G401.6 (cell line): ENCODE measurements around the gene GIMAP4.
"Not testable (repeated sequence)": the region's sequence is repeated elsewhere in the genome, so short reads cannot be mapped to it uniquely, and the experiment has no call there.

Experiments used
- FAIRE-seq: peaks from 2 replicates; lab custom pipeline; 2012; peaks lifted over from hg19 to GRCh38; lab: Jason Lieb, UNC

Gene GIMAP4

DNA sequence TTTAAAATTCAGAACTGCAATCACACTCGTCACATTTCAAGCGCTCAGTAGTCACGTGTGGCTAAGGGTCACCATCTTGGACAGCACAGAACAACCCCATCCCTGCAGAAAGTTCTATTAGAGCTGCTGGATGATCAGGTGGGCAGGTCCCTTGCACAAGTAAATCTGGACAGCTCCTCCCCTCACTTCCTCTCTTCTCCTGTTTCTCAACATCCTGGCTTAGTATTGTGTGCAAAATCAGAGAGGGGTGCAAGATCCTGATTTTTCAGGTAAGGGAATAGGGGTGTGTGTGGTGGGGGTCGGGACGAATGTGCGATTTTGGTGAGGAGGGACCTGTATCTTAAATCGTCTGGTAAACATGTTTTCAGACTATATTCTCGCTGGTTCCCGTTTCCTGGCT lies at the start of gene GIMAP4:
TSS of gene GIMAP4 (plus strand) at position 222 of the 400 bp plus-strand sequence. CDS start 2,512 bp downstream, outside the sequence.
- FAIRE-seq: no peak

DNA sequence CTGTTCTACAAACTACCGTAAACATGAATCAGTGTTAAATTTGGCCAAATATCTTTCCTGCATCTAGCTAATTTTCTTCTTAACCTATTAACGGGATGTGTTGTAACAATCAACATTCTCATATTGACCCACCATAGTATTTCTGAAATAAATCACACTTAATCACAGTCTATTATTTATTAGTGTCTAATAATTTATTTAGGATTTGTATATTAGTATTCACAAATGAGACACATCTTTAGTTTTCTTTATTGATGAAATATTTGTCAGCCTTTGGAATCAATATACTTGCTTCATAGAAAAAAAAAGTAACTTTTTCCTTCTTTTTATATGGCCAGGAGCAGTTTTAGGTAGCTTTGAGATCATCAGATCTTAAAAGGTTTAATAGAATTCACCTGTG lies 47.9 kb upstream of the GIMAP4 start:
- no peak for FAIRE-seq

DNA sequence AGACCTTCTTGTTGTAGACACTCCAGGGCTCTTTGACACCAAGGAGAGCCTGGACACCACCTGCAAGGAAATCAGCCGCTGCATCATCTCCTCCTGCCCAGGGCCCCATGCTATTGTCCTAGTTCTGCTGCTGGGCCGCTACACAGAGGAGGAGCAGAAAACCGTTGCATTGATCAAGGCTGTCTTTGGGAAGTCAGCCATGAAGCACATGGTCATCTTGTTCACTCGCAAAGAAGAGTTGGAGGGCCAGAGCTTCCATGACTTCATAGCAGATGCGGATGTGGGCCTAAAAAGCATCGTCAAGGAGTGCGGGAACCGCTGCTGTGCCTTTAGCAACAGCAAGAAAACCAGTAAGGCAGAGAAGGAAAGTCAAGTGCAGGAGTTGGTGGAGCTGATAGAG lies 47.0 kb upstream of the GIMAP4 start:
- FAIRE-seq: no peak

DNA sequence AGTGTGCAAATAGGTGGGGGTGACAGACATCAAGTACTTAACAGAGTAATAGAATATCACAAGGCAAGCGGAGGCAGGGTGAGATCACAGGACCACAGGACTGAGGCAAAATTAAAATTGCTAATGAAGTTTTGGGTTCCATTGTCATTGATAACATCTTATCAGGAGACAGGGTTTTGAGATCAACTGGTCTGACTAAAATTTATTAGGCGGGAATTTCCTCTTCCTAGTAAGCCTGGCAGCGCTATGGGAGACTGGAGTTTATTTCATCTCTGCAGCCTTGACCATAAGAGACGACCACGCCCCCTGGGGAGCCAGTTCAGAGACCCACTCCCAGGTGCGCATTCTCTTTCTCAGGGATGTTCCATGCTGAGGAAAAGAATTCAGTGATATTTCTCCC lies 44.3 kb upstream of the GIMAP4 start:
- not testable (repeated sequence) for FAIRE-seq

DNA sequence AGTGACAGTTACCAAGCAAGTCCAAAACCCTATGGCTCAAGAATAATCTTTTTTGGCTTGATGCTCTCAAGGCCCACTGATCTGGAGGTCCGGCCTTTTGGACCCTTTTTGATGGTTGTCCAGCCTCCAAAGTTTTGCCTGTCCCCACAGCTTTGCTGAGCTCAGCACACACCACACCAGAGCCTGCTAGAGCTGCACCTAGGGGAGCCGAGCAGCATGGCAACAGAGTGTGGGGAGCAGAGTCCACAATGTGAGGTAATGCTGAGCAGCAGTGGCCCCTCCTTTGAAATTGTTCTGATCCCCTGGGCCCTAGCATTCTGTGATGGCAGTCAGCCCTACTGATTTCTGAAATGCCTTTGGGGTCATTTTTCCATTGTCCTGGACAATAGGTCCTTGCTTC lies 43.2 kb upstream of the GIMAP4 start:
- no peak for FAIRE-seq

DNA sequence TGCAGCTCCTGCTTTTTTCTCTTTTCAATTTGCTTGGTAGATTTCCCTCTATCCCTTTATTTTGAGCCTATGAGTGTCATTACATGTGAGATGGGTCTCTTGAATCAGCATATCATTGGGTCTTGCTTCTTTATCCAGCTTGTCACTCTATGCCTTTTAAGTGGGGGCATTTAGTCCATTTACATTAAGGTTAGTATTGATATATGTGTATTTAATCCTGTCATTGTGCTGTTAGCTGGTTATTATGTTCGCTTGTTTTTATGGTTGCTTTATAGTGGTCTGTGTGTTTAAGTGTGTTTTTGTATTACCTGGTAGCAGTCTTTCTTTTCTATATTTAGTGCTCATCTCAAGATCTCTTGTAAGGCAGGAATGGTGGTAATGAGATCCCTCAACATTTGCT lies 35.5 kb upstream of the GIMAP4 start:
- FAIRE-seq: no peak

DNA sequence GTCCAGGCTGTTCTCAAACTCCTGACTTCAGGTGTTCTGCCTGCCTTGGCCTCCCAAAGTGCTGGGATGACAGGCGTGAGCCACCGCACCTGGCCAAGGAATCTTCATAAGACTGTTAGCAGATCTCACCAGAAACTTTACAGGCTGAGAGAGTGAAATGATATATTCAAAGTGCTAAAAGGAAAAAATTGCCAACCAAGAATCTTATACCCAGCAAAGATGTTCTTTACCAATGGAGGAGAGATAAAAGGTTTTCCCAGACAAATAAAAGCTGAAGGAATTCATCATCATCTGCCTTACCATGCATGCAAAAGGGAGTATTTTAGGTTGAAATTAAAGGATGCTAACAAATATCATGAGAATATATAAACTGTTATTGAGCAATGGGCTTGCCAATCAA lies 28.9 kb upstream of the GIMAP4 start:
- no peak for FAIRE-seq

DNA sequence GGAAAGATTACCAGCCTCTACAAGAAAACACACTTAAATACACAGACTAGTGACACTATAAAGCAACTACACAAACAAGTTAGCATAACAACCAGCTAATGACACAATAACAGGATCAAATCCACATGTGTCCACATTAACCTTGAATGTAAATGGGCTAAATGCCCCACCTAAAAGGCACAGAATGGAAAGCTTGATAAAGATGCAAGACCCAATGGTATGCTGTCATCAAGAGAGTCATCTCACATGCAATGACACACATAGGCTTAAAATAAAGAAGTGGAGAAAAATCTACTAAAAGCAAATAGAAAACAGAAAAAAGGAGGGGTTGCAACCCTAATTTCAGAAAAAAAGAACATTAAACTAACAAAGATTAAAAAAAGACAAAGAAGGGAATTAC lies 14.0 kb upstream of the GIMAP4 start:
- FAIRE-seq: no peak

DNA sequence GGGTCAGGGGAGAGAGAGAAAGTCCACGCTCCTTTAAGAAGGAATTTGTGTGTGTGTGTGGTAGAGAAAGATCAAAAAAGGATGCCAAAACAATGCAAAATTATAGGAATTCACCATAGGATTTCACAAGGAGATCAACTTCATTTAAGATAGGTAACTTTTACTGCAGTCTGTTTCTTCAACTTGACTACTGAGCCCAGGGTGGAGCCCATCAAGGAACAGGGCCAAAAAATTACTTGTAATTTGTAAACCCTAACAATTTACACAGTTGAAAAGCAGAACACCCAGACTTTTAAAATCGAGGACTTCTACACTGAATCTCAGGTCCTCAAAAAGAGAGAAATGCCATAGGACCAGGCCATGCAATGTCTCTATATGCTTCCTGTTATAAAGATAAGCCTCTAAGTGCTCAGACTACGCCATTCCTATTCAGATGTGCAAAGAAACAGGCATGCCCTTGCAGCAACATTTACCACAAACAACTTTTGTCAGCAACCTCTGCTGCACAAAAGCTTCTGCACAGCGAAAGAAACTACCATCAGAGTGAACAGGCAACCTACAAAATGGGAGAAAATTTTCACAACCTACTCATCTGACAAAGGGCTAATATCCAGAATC lies 10.6 kb upstream of the GIMAP4 start:
- FAIRE-seq: no peak

DNA sequence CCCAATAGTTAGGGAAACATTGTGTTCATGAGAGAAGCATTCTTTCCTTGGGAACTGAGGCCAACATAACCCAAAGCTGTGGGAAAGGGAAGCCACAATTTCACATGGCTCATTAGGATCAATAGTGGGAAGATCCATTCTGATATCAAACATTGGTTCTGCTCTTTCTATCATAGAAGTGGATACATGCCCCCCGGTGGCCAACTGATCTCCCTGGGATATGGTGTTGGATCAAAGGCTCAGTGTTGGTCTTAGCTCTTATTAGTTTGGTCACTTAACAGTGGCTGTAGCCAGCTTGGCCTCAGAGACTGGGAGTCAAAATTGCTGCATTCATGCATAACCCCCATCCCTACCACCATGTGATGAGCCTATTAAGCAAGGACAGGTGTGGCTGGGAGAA lies 6.7 kb upstream of the GIMAP4 start:
- FAIRE-seq: no peak

DNA sequence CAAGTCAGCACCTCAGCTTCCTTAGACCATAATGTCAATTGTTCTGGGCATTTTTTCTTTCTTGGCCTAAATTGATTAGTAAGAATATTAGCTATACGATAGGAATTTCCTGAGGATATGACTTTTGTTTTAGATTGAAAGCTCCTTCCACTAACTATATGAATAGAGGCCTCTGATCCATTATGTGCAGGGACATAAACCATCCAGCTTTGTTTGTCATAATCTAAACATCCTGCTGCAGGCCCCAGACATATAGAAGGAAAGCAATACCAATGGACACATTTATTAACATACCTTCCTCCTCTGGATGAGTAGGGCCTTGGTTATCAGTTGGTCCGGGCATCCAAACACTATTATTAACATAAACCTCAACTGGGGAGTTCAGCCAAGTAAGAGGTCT lies 4.3 kb upstream of the GIMAP4 start:
- no peak for FAIRE-seq

DNA sequence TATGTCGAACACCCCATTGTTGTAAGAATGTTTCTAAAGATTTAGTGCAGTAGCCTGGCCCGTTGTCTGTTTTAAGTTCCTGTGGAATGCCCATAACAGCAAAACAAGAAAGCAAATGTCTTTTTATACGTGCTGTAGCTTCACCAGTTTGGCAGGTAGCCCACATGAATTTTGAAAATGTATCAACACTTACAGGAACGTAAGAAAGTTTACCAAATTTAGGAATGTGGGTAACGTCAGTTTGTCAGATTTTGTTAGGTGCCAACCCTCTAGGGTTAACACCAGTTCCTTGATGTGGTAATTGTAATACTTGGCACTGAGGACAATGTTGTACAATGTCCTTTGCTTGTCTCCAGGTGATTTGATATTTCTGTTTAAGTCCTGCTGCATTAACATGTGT lies 3.2 kb upstream of the GIMAP4 start:
- FAIRE-seq: no peak

DNA sequence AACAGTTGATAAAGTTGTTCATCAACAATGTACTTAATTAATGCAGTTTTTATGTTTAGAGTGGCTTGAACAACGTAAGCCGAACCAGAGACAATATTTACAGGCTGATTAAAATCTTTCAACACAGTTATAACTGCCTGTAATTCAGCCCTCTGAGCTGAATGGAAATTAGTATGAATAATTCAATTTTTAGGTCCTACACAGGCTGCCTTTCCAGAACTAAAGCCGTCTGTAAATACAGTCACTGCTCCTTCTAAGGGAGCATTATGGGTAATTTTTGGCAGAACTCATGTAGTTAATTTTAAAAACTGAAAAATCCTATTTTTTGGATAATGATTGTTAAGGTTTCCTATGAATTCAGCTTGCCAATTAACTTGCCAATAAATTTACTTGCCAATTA lies 2.6 kb upstream of the GIMAP4 start:
- FAIRE-seq: no peak

DNA sequence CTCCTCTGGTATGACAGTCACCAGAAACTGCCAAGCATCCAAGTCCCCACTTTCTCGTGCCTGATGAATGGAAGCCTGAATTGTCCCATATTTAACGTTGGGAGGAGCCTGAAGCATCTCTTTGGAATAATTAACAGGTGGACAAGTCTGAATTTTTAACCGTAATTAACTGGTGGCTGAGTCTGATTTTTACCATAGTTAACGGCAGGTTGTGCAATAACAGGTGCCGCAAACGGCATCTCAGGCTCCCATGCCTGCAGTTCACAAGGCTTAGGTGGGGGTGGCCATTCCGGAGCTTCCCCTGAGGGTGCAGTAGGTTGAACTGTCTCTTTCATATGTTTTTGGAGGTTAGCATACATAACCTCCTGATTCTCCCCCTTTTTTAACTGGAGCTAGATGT lies 2.0 kb upstream of the GIMAP4 start:
- FAIRE-seq: no peak

DNA sequence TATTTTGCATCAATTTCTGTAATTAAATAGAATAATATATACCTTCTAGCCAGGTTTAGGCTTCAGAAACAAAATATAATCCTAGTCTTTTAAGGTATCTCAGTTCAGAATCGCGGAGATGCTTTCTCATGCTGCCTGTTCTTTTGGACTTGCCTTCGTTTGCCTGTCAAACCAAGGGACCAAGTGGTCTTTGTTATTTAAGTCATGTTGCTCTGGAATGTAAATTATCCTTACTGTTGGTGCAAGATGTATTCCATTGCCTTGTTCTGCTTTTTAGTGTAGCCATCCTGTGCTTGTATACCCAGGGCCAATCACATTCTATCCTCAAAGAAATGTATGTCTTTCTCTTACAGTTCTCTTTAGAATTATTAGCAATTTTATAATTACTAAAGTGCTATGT lies 1.1 kb upstream of the GIMAP4 start:
- no peak for FAIRE-seq

DNA sequence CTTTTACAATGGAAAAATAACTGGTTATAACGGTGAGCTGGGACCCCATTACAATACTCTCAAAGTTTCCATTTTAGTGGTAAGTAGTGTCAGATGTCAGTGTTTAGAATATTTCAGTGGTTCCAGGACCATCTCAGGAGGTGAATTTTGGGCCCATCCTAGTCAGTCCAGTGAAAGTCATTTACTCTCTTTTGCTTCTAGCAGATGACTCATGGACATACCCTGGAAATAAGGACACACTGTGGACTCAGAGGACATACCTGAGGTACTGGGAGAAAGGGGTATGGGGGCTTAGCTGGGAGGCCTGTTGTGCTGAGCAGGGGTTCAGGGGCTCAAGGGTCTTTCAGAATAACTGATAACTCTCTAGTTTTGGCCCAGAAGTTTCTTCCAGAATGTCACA lies 618 bp upstream of the GIMAP4 start:
- FAIRE-seq: no peak

DNA sequence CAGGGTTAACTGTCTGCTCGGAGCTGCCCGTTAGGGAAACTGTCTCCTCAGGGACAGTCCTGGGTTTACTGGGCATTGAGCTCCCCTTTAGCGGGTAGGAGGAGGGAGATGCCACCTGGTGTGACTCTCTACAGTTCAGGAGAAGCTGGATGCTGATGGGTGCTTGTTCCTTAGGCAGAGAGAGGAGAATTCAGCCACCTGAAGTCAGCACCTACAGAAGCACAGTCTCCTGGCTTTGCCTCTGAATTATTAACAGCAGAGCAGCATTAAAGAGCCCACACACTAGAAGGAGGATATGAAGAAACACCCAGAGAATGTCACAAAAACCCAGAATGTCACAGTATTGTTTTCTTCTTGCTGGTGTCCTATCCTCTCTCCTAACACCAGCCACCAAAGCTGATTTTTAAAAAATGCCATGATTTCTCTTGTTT lies 696 bp downstream of the GIMAP4 start:
- FAIRE-seq: no peak

DNA sequence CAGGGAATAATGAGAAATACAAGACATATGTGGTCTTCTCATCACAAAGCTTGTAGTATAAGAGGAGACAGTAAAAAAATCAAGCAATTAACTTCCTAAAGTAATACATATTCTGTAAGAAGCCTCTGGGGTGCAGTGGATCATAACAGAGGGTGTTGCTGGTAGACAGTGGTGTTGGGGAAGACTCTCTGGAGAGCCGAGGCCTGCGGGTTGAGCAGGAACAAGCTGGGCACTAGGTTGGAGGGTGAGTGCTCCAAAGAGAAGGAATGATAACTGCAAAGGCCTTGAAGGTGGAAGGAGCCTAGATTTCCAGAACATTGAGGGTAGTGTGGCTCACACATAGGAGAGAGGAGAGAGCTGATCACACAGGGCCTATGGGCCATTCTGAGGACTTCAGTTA lies 1.5 kb downstream of the GIMAP4 start:
- no peak for FAIRE-seq

DNA sequence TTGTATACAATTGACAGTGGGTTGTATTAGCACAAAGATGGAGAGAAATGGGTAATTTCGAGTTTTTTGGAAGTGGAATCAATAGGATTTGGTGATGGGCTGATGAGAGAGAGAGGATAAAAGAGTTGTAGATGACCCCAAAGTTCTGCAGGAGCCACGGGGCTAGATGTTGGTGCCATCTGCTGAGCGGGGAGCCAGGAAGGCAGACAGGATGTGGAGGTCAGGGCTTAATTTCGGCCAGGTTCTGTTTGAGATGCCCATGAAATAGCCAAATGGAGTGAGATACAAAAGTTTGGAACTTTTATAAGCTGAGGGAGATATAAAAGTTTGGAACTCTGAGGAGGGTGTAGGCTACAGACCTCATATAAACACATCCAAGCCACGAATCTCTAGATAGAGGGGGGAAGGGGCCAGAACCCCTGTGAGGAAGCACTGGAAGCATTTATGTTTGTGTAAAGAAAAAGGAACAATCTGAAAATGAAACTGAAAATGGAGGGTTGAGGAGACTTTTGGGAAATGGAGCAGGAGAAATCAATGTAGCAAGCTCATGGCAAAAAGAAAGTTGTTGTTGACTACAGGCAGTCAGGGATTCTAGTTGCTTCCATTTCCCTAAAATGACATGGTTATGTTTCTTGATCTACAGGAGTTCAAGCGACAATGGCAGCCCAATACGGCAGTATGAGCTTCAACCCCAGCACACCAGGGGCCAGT lies 2.2 kb downstream of the GIMAP4 start:
- FAIRE-seq: no peak

DNA sequence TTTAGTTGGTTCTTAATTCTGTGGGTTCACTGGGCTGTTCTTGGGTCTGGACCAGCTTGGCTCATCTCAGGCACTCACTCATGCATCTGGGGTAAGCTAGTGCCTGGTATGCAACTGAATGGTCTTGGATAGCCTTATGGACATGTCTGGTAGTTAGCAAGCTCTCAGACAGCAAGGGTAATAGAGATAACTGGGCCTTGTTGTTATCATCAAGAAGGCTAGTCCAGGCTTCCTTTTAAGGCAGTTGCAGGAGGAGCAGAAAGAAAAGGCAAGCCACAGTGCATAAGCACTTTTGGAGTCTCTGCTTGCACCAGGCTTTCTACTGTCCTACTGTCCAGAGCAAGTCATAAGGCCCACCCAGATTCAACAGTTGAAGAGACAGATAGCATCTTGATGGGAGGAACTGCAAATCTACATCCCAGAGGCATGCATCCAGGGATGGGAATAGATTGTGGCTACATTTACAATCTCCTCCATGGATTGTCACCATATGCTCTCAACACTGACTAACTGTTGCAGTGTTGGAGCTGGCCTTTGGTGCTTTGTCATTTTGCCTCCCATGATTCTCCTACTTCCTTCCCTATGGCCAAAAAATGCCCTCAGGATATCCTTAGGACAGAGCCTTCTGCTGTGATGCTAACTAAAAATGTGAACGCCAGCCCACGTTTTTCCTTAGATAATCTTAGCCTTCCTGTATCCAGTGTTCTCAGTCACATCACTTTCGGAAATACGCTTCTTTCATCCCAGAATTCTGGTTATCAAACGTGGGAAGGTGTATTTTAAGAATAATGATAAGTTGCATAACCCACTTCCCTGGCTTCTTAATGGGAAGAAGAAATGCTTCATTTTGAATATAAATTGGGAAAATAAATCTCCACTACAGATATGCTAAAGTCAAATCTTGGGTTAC lies 3.6 kb downstream of the GIMAP4 start:
- no peak for FAIRE-seq

DNA sequence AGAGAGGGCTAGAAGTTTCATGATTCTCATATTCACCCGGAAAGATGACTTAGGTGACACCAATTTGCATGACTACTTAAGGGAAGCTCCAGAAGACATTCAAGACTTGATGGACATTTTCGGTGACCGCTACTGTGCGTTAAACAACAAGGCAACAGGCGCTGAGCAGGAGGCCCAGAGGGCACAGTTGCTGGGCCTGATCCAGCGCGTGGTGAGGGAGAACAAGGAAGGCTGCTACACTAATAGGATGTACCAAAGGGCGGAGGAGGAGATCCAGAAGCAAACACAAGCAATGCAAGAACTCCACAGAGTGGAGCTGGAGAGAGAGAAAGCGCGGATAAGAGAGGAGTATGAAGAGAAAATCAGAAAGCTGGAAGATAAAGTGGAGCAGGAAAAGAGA lies 5.3 kb downstream of the GIMAP4 start:
- no peak for FAIRE-seq

DNA sequence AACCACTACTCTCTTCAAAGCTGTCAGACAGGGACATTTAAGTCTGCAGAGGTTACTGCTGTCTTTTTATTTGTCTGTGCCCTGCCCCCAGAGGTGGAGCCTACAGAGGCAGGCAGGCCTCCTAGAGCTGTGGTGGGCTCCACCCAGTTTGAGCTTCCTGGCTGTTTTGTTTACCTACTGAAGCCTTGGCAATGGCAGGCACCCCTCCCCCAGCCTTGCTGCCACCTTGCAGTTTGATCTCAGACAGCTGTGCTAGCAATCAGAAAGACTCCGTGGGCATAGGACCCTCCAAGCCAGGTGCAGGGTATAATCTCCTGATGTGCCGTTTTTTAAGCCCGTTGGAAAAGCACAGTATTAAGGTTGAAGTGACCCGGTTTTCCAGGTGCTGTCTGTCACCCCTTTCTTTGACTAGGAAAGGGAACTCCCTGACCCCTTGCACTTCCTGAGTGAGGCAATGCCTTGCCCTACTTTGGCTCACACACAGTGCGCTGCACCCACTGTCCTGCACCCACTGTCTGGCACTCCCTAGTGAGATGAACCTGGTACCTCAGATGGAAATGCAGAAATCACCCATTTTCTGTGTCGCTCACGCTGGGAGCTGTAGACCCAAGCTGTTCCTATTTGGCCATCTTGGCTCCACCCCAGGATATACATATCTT lies 12.9 kb downstream of the GIMAP4 start:
- not testable (repeated sequence) for FAIRE-seq
